Uterus (tissue), 4 donors: Measurements from ENCODE around the gene EXOC4. TPM values are rescaled to one million over a fixed set of nuclear protein-coding genes. Genes with fewer than 3 reads are reported as not detected.

Experiments
- DNase-seq, 2 donors: peaks; one replicate each; pipeline ENCODE4 v3.0.0-alpha.2; 2019 to 2020
- H3K27ac ChIP-seq, 2 donors: fragments of 200-600 bp; sonication (generic); 1 replicate in 1 of 2; 2 replicates in 1 of 2; pipeline ENCODE4 v1.5.1; 2016 to 2018
- H3K27me3 ChIP-seq, 2 donors: fragments of 200-600 bp; sonication (generic); one replicate each; pipeline ENCODE4 v1.5.1; 2018 to 2019; ENCODE audit warnings: control low read depth in 1 of 2
- H3K36me3 ChIP-seq, 2 donors: fragments of 200-600 bp; sonication (generic); one replicate each; pipeline ENCODE4 v1.5.1; 2019; ENCODE audit warnings: control low read depth in 1 of 2
- H3K4me1 ChIP-seq, 2 donors: fragments of 200-600 bp; sonication (generic); one replicate each; pipeline ENCODE4 v1.5.1; 2018 to 2019; ENCODE audit warnings: control low read depth in 1 of 2
- H3K4me3 ChIP-seq, 2 donors: fragments of 200-600 bp; sonication (generic); 1 replicate in 1 of 2; 2 replicates in 1 of 2; pipeline ENCODE4 v1.5.1; 2018 to 2019; ENCODE audit warnings: mild to moderate bottlenecking in 1 of 2
- H3K9me3 ChIP-seq, 2 donors: fragments of 200-600 bp; sonication (generic); one replicate each; pipeline ENCODE4 v1.5.1; 2019; ENCODE audit warnings: control low read depth in 1 of 2
- POLR2A ChIP-seq, 2 donors: fragments of 450-650 bp; IDR thresholded peaks; one replicate each; pipeline ENCODE4 v1.6.1; 2016; ENCODE audit warnings: antibody characterized with exemption in 2 of 2, mild to moderate bottlenecking in 1 of 2, moderate library complexity in 1 of 2
- intact Hi-C: fragments of 100-400 bp; cut with DNase I; formaldehyde crosslinking; loops from one replicate; pipeline ENCODE4 v1.15.1; 2023; ENCODE audit warnings: low total_unique reads
- total RNA-seq, 4 donors: library from RNA; depleted of rRNA in 3 of 4; stranded (reverse); fragments of >200 nt in 3 of 4; gene quantifications; one replicate each; pipeline versions ENCODE4 v1.1.0 to v1.2.4, GENCODE V29; 2014 to 2023
- TF ChIP-seq, protein P1 (sequence below), 4 experiments: fragments of 200-600 bp in 2 of 4; fragments of 450-650 bp in 2 of 4; sonication (generic) in 2 of 4; IDR thresholded peaks; one replicate each; pipeline ENCODE4 v1.5.1; 2016 to 2019; ENCODE audit warnings: antibody characterized with exemption in 4 of 4, mild to moderate bottlenecking in 2 of 4, moderate library complexity in 1 of 4
- donor health status: DM: yes; HTN: yes; CAD: no.

The EXOC4 gene
- total RNA-seq, 4 donors from 2014 or later: 27.2 to 126 (median 65.4) TPM

GRCh38 chr7:133361806-133362205 lies 108.9 kb downstream of the EXOC4 start:
- H3K9me3 ChIP-seq: no peaks in the 10 kb centered on the region
- intact Hi-C loops: no loop called here
- DNase-seq: no peak
- H3K27me3 ChIP-seq: no peaks in the 10 kb centered on the region
- no peak overlapping the region for H3K27ac ChIP-seq
- no peak for TF ChIP-seq POLR2A (IDR thresholded peaks at IDR 0.05)
- no peak overlapping the region for H3K4me3 ChIP-seq
- no peaks in the 10 kb centered on the region for H3K4me1 ChIP-seq
- no peaks in the 10 kb centered on the region for H3K36me3 ChIP-seq

DNA sequence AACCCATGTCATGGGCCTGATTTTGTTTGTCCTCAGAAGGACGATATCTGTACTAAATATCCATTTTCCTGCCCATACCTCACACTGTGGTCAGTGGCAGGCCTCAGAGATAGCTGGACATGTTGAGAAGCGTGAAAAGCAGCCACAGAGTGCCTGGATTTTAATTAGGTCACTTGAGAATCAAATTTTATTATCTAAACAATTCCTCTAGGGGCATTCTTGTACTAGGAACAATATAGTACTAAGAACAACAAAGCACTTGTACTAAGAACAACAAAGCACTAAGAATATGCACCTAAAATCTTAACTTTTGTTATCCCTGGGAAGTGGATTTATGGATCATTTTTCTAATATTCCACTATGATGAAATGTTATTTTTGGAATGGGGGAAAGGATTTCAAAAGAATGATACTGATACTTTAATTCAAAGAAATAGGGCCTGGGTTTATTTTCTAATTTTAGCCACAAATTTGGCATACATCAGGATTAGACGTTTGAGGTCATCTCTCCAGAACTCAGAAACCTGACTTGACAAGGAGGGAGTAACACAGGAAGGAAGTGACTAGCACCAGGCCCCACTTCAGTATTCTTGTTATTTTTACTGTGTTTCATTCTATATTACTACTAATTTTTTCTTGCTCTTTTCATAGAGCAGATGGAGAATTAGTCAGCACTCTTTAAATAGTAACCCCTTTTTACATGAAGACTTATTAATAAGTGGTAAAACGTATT lies 112.2 kb downstream of the EXOC4 start:
- no peaks in the 10 kb centered on the region for H3K9me3 ChIP-seq

DNA sequence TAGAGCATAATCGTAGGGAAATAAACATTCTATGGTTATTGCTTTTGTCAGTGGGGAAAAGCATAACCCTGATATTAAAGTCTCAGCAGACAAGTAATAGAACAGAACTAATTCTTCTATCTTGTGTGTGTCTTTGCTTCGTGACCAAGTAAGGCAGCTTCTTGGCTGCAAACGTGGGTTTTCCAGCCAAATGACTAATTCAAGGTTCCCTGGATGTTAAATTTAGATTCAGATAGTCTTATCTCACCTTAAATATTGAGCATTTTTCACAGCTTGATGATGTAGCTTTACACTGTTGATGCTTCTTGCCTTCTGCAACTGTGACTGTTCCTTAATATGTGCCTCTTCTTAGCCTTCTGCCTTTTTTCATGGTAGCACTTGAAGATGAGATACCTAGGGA lies 113.0 kb downstream of the EXOC4 start:
- H3K4me3 ChIP-seq: no peak overlapping the region
- no peaks in the 10 kb centered on the region for H3K9me3 ChIP-seq
- peak; percentile 14 to 18 for DNase-seq
- H3K4me1 ChIP-seq: no peaks in the 10 kb centered on the region
- no peak overlapping the region for H3K27ac ChIP-seq
- H3K27me3 ChIP-seq: no peaks in the 10 kb centered on the region
- no peaks in the 10 kb centered on the region for H3K36me3 ChIP-seq
- intact Hi-C loops: no loop called here
- TF ChIP-seq POLR2A (IDR thresholded peaks at IDR 0.05): no peak
- TF ChIP-seq, protein P1, sequence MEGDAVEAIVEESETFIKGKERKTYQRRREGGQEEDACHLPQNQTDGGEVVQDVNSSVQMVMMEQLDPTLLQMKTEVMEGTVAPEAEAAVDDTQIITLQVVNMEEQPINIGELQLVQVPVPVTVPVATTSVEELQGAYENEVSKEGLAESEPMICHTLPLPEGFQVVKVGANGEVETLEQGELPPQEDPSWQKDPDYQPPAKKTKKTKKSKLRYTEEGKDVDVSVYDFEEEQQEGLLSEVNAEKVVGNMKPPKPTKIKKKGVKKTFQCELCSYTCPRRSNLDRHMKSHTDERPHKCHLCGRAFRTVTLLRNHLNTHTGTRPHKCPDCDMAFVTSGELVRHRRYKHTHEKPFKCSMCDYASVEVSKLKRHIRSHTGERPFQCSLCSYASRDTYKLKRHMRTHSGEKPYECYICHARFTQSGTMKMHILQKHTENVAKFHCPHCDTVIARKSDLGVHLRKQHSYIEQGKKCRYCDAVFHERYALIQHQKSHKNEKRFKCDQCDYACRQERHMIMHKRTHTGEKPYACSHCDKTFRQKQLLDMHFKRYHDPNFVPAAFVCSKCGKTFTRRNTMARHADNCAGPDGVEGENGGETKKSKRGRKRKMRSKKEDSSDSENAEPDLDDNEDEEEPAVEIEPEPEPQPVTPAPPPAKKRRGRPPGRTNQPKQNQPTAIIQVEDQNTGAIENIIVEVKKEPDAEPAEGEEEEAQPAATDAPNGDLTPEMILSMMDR (IDR thresholded peaks at IDR 0.05): no peak

More for the DNA sequence above, 112.2 kb downstream of the EXOC4 start:
- TF ChIP-seq, protein P1 (IDR thresholded peaks at IDR 0.05): no peak
- no peak for TF ChIP-seq POLR2A (IDR thresholded peaks at IDR 0.05)
- no peak for DNase-seq
- H3K4me3 ChIP-seq: no peak overlapping the region
- no peaks in the 10 kb centered on the region for H3K27me3 ChIP-seq
- H3K4me1 ChIP-seq: no peaks in the 10 kb centered on the region
- intact Hi-C loops: no loop called here
- no peak overlapping the region for H3K27ac ChIP-seq
- no peaks in the 10 kb centered on the region for H3K36me3 ChIP-seq

DNA sequence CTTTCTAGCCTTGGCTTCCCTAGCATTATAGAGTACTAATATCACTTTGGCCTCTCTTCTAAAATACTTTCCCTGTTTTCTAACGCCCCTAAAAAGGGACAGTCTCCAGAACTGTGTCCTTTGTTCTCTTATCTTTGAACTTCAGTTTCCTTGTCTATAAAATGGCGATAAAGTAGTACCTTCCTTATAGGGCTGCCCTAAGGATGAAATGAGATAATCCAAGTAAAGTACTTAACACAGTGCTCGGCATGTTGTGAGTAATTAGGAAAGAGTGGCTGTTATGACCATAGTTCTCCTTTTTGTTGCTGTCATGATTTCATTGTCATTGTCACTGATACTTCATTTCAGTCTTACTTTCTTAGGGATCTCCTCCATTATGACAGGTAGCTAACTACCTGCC lies 114.7 kb downstream of the EXOC4 start:
- Histone ChIP-seq H3K27ac (no peak overlapping the region), H3K4me3 (no peak overlapping the region), H3K27me3 (no peaks in the 10 kb centered on the region), H3K36me3 (no peaks in the 10 kb centered on the region), H3K9me3 (no peaks in the 10 kb centered on the region), H3K4me1 (no peaks in the 10 kb centered on the region)
- DNase-seq: no peak
- TF ChIP-seq, protein P1 (IDR thresholded peaks at IDR 0.05): no peak
- TF ChIP-seq POLR2A (IDR thresholded peaks at IDR 0.05): no peak
- intact Hi-C loops: no loop called here

DNA sequence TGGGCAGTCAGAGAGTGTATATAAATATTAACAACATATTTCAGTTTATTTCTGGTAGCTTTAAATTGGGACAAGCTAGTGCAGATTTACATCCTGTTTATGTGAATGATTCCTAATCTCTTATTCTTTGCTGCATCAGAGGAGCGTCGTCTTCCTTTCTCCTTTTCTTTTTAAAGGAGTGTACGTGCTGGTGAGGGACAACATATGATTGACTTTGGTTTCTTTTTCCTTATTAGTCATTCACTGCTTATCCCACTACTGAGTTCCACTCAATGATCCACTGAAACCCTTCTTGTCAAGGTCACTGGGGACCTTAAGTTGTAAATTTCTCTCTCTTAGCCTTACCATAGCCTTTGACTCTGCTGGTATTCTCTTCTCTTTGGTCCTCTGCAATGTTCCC lies 116.3 kb downstream of the EXOC4 start:
- H3K36me3 ChIP-seq: no peaks in the 10 kb centered on the region
- no peaks in the 10 kb centered on the region for H3K27me3 ChIP-seq
- TF ChIP-seq, protein P1 (IDR thresholded peaks at IDR 0.05): no peak
- no peak for TF ChIP-seq POLR2A (IDR thresholded peaks at IDR 0.05)
- H3K4me3 ChIP-seq: no peak overlapping the region
- H3K9me3 ChIP-seq: no peaks in the 10 kb centered on the region
- intact Hi-C loops: no loop called here
- DNase-seq: no peak
- no peaks in the 10 kb centered on the region for H3K4me1 ChIP-seq
- H3K27ac ChIP-seq: no peak overlapping the region
